SU-DHL-6 (cell line): ENCODE data around the gene CAPN9.

Experiments
- H2AFZ ChIP-seq: fragments of 200-600 bp; sonication (generic); 2 replicates; pipeline ENCODE4 v1.6.1; 2014; ENCODE audit warnings: low read depth, mild to moderate bottlenecking, moderate library complexity, mixed read lengths, antibody characterized with exemption, low read length; ENCODE audit not compliant: severe bottlenecking
- H3F3A ChIP-seq: fragments of 200-600 bp; shearing (Covaris generic); 2 replicates; pipeline ENCODE4 v1.6.0; 2016; ENCODE audit warnings: antibody characterized with exemption, mild to moderate bottlenecking; ENCODE audit not compliant: insufficient read depth
- H3K27ac ChIP-seq: fragments of 200-600 bp; sonication (generic); 2 replicates; pipeline ENCODE4 v1.5.1; 2016; ENCODE audit warnings: low read depth, mild to moderate bottlenecking, low read length, moderate library complexity, mixed read lengths
- H3K27me3 ChIP-seq: fragments of 200-600 bp; sonication (generic), shearing (Covaris generic); 2 replicates; pipeline ENCODE4 v1.6.0; 2014; ENCODE audit warnings: mild to moderate bottlenecking, low read length
- H3K36me3 ChIP-seq: fragments of 200-600 bp; sonication (generic); 2 replicates; pipeline ENCODE4 v1.6.1; 2014; ENCODE audit warnings: mild to moderate bottlenecking, low read length, mixed read lengths
- H3K4me2 ChIP-seq: fragments of 300-600, 200-600 bp; shearing (Covaris generic), sonication (generic); 2 replicates; pipeline ENCODE4 v1.6.0; 2014; ENCODE audit warnings: low read length, low read depth, mild to moderate bottlenecking; ENCODE audit not compliant: poor library complexity, severe bottlenecking
- H3K4me3 ChIP-seq: fragments of 200-600 bp; sonication (generic); 2 replicates; pipeline ENCODE4 v1.5.1; 2014; ENCODE audit warnings: antibody characterized with exemption, low read length, mild to moderate bottlenecking, mixed read lengths; ENCODE audit not compliant: insufficient read depth, poor library complexity, severe bottlenecking
- H3K79me2 ChIP-seq: fragments of 200-600 bp; sonication (generic); 2 replicates; pipeline ENCODE4 v1.6.1; 2014; ENCODE audit warnings: mild to moderate bottlenecking, low read length, moderate library complexity; ENCODE audit not compliant: insufficient read depth
- H3K9ac ChIP-seq: fragments of 200-600 bp; sonication (generic); 2 replicates; pipeline ENCODE4 v1.7.0; 2014; ENCODE audit warnings: mild to moderate bottlenecking, low read length
- H3K9me2 ChIP-seq: fragments of 200-600 bp; sonication (generic); replicated peaks from 2 replicates; pipeline ENCODE4 v1.6.1; 2014; ENCODE audit warnings: low read length; ENCODE audit not compliant: insufficient read depth
- H3K9me3 ChIP-seq: fragments of 200-600 bp; sonication (generic); 2 replicates; pipeline ENCODE4 v1.6.1; 2014; ENCODE audit warnings: low read length, mixed read lengths; ENCODE audit not compliant: insufficient read depth
- H4K20me1 ChIP-seq: fragments of 200-600 bp; sonication (generic); 2 replicates; pipeline ENCODE4 v1.6.1; 2014; ENCODE audit warnings: low read depth, mild to moderate bottlenecking, antibody characterized with exemption, low read length, moderate library complexity, mixed read lengths
- EZH2phosphoT487 ChIP-seq: fragments of 200-600 bp; sonication (generic), shearing (Covaris generic); conservative IDR thresholded peaks from 2 replicates; pipeline ENCODE4 v1.6.1; 2018; ENCODE audit warnings: mild to moderate bottlenecking, antibody characterized with exemption, low read length, moderate library complexity, mixed read lengths
- TF ChIP-seq, protein P1 (sequence below): fragments of 200-600 bp; sonication (generic); IDR thresholded peaks from one replicate; pipeline ENCODE4 v1.5.1; 2017; ENCODE audit warnings: antibody characterized with exemption, mild to moderate bottlenecking, low read length, moderate library complexity; ENCODE audit not compliant: insufficient read depth, poor library complexity, severe bottlenecking

CAPN9 gene

DNA sequence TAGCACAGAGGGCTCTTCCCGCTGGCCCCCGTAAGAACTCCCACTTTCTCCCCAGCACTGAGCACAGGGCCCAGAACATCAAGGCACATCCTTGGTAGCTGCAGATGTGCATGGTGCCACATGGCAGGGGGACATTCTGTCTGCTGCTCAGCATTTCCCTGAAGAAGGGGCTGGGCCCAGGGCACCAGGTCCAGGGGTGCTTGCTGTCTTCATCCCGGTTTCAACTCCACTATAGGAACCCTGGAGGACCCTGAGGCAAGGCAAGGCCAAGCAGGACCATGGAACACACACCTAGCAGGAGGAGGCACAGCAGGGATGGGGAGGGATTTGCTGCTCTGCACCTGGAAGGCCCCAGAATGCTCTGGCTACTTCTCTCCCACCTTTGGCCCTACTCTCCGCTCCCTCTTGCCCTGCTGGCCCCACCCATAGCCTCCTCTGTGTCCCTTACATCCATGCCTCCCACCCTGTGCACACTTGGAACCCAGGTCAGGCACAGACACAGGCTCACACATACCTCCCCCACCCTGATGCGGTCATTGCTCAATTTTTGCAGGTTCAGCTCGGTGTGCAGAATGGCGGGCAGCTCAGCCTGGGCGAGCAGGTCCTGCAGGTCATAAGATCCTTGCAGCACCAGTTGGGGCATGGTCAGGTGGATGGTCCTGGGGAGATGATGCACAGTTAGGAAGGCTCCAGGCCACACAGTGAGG is 43.4 kb upstream of the CAPN9 start:
- Histone ChIP-seq H3K4me2 (no peak overlapping the region), H3K9me2 (no peaks in the 10 kb centered on the region), H3K36me3 (no peaks in the 10 kb centered on the region), H3K9ac (no peak overlapping the region), H3K4me3 (no peak overlapping the region), H3F3A (no peaks in the 10 kb centered on the region), H3K9me3 (no peaks in the 10 kb centered on the region), H4K20me1 (no peaks in the 10 kb centered on the region), H3K27me3 (no peaks in the 10 kb centered on the region), H3K27ac (no peak overlapping the region), H2AFZ (no peak overlapping the region), H3K79me2 (no peaks in the 10 kb centered on the region)
- TF ChIP-seq, protein P1, sequence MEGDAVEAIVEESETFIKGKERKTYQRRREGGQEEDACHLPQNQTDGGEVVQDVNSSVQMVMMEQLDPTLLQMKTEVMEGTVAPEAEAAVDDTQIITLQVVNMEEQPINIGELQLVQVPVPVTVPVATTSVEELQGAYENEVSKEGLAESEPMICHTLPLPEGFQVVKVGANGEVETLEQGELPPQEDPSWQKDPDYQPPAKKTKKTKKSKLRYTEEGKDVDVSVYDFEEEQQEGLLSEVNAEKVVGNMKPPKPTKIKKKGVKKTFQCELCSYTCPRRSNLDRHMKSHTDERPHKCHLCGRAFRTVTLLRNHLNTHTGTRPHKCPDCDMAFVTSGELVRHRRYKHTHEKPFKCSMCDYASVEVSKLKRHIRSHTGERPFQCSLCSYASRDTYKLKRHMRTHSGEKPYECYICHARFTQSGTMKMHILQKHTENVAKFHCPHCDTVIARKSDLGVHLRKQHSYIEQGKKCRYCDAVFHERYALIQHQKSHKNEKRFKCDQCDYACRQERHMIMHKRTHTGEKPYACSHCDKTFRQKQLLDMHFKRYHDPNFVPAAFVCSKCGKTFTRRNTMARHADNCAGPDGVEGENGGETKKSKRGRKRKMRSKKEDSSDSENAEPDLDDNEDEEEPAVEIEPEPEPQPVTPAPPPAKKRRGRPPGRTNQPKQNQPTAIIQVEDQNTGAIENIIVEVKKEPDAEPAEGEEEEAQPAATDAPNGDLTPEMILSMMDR, result no peak
- no peak for TF ChIP-seq EZH2phosphoT487

DNA sequence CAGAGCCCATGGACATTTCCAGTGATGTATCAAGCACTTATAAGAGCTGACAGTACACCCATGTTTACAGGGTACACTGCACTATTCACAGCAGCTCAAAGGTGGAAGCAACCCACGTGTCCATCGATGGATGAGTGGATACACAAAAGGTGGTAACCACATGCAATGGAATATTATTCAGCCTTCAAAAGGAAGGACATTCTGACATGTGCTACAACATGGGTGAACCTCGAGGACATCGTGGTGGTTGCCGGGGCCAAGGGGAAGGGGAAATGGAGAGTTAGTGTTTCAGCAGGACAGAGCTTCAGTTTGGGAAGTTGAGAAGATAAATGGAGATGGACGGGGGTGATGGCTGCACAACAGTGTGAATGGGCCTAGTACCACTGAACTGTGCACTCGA is 42.4 kb upstream of the CAPN9 start:
- no peaks in the 10 kb centered on the region for H3K27me3 ChIP-seq
- no peak overlapping the region for H3K9ac ChIP-seq
- H3K9me2 ChIP-seq, result no peaks in the 10 kb centered on the region
- no peaks in the 10 kb centered on the region for H3K36me3 ChIP-seq
- H3K4me2 ChIP-seq, result no peak overlapping the region
- H3F3A ChIP-seq, result no peaks in the 10 kb centered on the region
- H3K9me3 ChIP-seq, result no peaks in the 10 kb centered on the region
- H3K4me3 ChIP-seq, result no peak overlapping the region
- H3K27ac ChIP-seq, result no peak overlapping the region
- no peak for TF ChIP-seq EZH2phosphoT487
- TF ChIP-seq, protein P1, result no peak
- no peaks in the 10 kb centered on the region for H4K20me1 ChIP-seq
- H3K79me2 ChIP-seq, result no peaks in the 10 kb centered on the region
- H2AFZ ChIP-seq, result no peak overlapping the region

DNA sequence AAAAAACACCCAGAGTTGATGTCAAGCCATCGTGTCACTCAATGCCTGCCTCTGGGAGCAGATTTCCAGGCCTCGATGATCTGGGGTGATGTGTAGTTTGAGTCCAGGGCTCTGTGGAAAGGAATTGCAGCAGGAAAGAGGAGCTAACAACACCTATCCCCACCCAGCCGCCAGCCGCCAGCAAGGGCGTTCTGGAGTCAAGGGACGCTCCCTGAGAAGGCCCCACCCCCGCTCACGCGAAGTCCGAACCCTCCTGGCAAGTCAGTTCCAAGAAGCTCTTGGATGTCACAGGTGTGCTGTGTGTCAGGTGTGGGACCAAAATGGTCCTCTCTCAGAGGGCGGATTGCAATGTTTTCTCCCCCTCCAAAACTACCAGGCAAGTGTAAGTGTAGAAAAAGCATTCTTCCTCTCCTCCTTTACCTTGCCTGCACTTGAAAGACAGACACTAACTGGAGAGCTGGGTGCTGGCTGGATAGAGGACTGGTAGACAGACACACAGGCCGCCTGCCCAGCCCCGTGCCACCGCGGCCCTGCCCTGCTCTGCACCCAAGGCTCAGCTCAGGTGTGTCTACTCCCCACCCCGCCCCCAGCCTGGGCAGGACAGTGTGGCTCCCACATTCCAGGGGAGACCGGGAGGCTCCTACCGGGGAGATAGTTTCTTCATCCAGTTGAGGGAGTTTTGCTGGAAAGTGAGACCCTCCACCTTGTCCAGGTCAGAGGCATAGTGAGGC is 41.7 kb upstream of the CAPN9 start:
- H2AFZ ChIP-seq, result no peak overlapping the region
- H3K4me3 ChIP-seq, result no peak overlapping the region
- H3K9me3 ChIP-seq, result no peaks in the 10 kb centered on the region
- no peaks in the 10 kb centered on the region for H3K9me2 ChIP-seq
- H3K27me3 ChIP-seq, result no peaks in the 10 kb centered on the region
- no peak overlapping the region for H3K27ac ChIP-seq
- H3K36me3 ChIP-seq, result no peaks in the 10 kb centered on the region
- no peaks in the 10 kb centered on the region for H4K20me1 ChIP-seq
- H3K9ac ChIP-seq, result no peak overlapping the region
- H3F3A ChIP-seq, result no peaks in the 10 kb centered on the region
- H3K79me2 ChIP-seq, result no peaks in the 10 kb centered on the region
- no peak overlapping the region for H3K4me2 ChIP-seq
- TF ChIP-seq, protein P1, result no peak
- TF ChIP-seq EZH2phosphoT487, result no peak
